Stimulated activated CD8-positive, alpha-beta memory T cell treated with anti-CD3 and anti-CD28 coated beads, Interleukin-7, amount 100 ng/mL, for 1 hour (primary cell): ENCODE data around the gene KRT8.

ENCODE experiments used
- DNase-seq, 2 donors: peaks; one replicate each; pipeline ENCODE4 v3.0.0-alpha.2; 2020; ENCODE audit warnings: low read depth in 2 of 2

KRT8 gene

GRCh38 chr12:52847335-52848102, 57.4 kb downstream of the KRT8 start:
- DNase-seq = no peak
